ENCODE data around the gene RGS11.

The RGS11 gene

DNA sequence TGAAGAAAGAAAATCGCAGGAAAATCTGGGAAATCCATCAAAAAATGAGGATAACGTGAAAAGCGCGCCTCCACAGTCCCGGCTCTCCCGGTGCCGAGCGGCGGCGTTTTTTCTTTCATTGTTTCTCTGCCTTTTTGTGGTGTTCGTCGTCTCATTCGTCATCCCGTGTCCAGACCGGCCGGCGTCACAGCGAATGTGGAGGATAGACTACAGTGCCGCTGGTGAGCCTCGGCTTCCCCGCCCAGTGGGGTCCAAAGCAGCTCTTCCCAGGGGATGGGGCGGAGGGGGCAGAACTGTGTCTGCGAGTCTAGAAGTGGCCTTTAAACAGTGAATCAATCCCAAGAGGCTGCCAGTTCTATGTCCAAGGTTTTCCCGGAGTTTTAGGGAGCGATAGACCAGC lies 21.3 kb downstream of the RGS11 start:
- Histone ChIP-seq H3K27me3 (ENCODE audit: control insufficient read depth, low read length) (no peaks in the 10 kb centered on the region), H3K27ac (ENCODE audit: low read depth, low read length) (no peak overlapping the region), H3K9me2 (replicated peaks; ENCODE audit: control insufficient read depth, low read length) (no peaks in the 10 kb centered on the region), H3K4me2 (ENCODE audit: low read length) (no peak overlapping the region), H4K20me1 (ENCODE audit: control insufficient read depth, insufficient read depth, low read depth, low read length) (no peaks in the 10 kb centered on the region), H3K36me3 (ENCODE audit: control insufficient read depth, low read length) (peaks cover 5% of the 10 kb centered on the region; the same call in 1 of the 2 replicates), H3K79me2 (ENCODE audit: control insufficient read depth, low read length) (no peaks in the 10 kb centered on the region), H3K9me3 (ENCODE audit: control insufficient read depth, insufficient read depth, low read length) (no peaks in the 10 kb centered on the region), H3K4me1 (ENCODE audit: control insufficient read depth, low read length) (no peaks in the 10 kb centered on the region), H3F3A (ENCODE audit: control insufficient read depth, insufficient read depth) (no peaks in the 10 kb centered on the region), H3K4me3 (ENCODE audit: low read length) (no peak overlapping the region)
- TF ChIP-seq EZH2phosphoT487 (IDR thresholded peaks at IDR 0.05; ENCODE audit: borderline replicate concordance, low read length): no peak
- TF ChIP-seq, protein P1, sequence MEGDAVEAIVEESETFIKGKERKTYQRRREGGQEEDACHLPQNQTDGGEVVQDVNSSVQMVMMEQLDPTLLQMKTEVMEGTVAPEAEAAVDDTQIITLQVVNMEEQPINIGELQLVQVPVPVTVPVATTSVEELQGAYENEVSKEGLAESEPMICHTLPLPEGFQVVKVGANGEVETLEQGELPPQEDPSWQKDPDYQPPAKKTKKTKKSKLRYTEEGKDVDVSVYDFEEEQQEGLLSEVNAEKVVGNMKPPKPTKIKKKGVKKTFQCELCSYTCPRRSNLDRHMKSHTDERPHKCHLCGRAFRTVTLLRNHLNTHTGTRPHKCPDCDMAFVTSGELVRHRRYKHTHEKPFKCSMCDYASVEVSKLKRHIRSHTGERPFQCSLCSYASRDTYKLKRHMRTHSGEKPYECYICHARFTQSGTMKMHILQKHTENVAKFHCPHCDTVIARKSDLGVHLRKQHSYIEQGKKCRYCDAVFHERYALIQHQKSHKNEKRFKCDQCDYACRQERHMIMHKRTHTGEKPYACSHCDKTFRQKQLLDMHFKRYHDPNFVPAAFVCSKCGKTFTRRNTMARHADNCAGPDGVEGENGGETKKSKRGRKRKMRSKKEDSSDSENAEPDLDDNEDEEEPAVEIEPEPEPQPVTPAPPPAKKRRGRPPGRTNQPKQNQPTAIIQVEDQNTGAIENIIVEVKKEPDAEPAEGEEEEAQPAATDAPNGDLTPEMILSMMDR (IDR thresholded peaks at IDR 0.05; ENCODE audit: low read depth, low read length, poor library complexity, severe bottlenecking): no peak

DNA sequence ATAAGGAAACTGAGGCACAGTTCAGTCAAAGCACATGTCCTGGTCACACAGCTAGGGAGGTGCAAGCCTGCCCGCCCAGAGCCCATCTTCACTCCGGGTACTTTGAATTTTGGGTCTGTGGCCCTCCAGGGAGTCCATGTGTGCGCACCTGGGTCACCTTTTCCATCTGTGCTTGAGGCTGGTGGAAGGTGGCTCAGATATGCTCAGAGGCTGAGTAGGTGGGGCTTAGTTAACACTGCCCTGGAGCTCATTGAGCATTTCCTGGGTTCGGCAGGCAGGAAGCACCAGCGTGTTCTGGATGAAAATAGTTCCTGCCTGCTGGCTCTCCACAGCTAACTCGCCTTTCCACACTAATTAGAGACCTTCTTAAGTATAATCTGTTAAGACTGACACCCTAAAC lies 21.9 kb downstream of the RGS11 start:
- H4K20me1 ChIP-seq (ENCODE audit: control insufficient read depth, insufficient read depth, low read depth, low read length): no peaks in the 10 kb centered on the region
- TF ChIP-seq EZH2phosphoT487 (IDR thresholded peaks at IDR 0.05; ENCODE audit: borderline replicate concordance, low read length): no peak
- TF ChIP-seq, protein P1 (IDR thresholded peaks at IDR 0.05; ENCODE audit: low read depth, low read length, poor library complexity, severe bottlenecking): no peak
- H3K9me3 ChIP-seq (ENCODE audit: control insufficient read depth, insufficient read depth, low read length): no peaks in the 10 kb centered on the region
- H3K4me1 ChIP-seq (ENCODE audit: control insufficient read depth, low read length): no peaks in the 10 kb centered on the region
- H3K27ac ChIP-seq (ENCODE audit: low read depth, low read length): no peak overlapping the region
- no peaks in the 10 kb centered on the region for H3K79me2 ChIP-seq (ENCODE audit: control insufficient read depth, low read length)
- H3F3A ChIP-seq (ENCODE audit: control insufficient read depth, insufficient read depth): no peaks in the 10 kb centered on the region
- no peak overlapping the region for H3K4me2 ChIP-seq (ENCODE audit: low read length)
- H3K9me2 ChIP-seq (replicated peaks; ENCODE audit: control insufficient read depth, low read length): no peaks in the 10 kb centered on the region
- H3K27me3 ChIP-seq (ENCODE audit: control insufficient read depth, low read length): no peaks in the 10 kb centered on the region
- H3K36me3 ChIP-seq (ENCODE audit: control insufficient read depth, low read length): peaks cover 5% of the 10 kb centered on the region; the same call in 1 of the 2 replicates
- no peak overlapping the region for H3K4me3 ChIP-seq (ENCODE audit: low read length)

DNA sequence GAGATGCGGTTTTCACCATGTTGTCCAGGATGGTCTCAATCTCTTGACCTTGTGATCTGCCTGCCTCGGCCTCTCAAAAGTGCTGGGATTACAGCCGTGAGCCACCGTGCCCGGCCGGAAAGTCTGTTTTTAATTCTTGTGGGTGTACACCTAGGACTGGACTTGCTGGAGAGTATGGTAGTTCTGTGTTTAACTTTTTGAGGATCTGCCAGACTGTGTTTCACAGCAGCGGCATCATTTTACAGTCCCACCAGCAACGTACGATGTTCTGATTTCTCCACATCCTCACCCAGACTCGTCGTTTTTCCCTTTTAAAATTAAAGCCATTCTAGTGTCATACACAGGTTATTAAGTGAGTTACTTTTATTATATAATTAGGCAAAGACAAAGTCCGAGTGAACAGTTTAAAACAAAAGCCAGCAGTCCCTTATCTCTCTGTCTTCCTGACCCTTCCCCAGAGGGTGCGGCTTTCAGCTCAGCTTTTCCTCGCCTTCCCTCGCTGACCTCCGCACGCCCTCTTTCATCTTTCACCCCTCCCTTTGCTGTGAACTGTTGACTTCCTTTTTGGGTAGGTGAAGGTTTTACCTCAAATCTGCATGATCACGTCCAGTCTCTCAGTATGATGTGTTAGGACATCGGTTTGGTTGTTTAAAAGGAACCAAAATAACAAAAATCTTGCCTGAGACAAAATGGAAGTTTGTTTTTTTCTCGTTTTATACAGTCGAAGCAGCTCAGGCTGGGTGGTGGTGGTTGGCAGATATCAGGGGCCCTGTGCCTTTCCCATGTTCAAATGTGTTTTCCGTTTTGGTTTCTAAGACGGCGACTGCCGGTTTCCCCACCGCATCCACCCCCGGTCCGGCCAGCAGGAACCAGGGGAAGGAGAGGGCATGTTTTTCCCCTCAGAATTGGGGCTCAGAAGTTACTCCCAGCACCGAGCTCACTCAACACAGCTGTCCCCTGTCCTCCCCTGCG lies 23.1 kb downstream of the RGS11 start:
- H3K4me2 ChIP-seq (ENCODE audit: low read length): no peak overlapping the region
- H3F3A ChIP-seq (ENCODE audit: control insufficient read depth, insufficient read depth): no peaks in the 10 kb centered on the region
- H3K27ac ChIP-seq (ENCODE audit: low read depth, low read length): no peak overlapping the region
- H3K27me3 ChIP-seq (ENCODE audit: control insufficient read depth, low read length): no peaks in the 10 kb centered on the region
- H3K4me3 ChIP-seq (ENCODE audit: low read length): no peak overlapping the region
- no peaks in the 10 kb centered on the region for H3K4me1 ChIP-seq (ENCODE audit: control insufficient read depth, low read length)
- peaks cover 5% of the 10 kb centered on the region; the same call in 1 of the 2 replicates for H3K36me3 ChIP-seq (ENCODE audit: control insufficient read depth, low read length)
- no peaks in the 10 kb centered on the region for H3K79me2 ChIP-seq (ENCODE audit: control insufficient read depth, low read length)
- H3K9me2 ChIP-seq (replicated peaks; ENCODE audit: control insufficient read depth, low read length): no peaks in the 10 kb centered on the region
- H3K9me3 ChIP-seq (ENCODE audit: control insufficient read depth, insufficient read depth, low read length): no peaks in the 10 kb centered on the region
- no peaks in the 10 kb centered on the region for H4K20me1 ChIP-seq (ENCODE audit: control insufficient read depth, insufficient read depth, low read depth, low read length)
- no peak for TF ChIP-seq EZH2phosphoT487 (IDR thresholded peaks at IDR 0.05; ENCODE audit: borderline replicate concordance, low read length)

DNA sequence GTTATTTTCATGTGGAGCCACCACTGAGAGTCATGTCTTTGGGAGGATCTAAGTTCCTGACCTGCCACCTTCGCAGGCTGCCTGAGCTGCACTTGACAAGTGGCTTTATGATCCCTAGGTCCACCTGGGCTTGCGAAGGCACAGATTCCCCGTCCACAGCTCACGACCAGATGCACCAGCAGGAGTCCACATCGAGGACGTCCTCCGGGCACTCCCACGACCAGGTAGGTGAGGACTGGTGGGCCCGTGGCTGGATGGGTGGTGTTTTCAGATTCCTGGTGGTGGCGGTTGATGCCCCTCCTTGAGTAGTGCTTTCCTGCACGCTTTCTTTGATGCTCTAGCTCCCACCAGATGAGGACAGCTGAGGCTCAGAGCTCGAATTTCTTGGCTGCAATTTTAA lies 26.3 kb downstream of the RGS11 start:
- TF ChIP-seq, protein P1 (IDR thresholded peaks at IDR 0.05; ENCODE audit: low read depth, low read length, poor library complexity, severe bottlenecking): no peak
- TF ChIP-seq EZH2phosphoT487 (IDR thresholded peaks at IDR 0.05; ENCODE audit: borderline replicate concordance, low read length): no peak
- H4K20me1 ChIP-seq (ENCODE audit: control insufficient read depth, insufficient read depth, low read depth, low read length): no peaks in the 10 kb centered on the region

More for the DNA sequence above, 26.3 kb downstream of the RGS11 start:
- no peak overlapping the region for H3K4me3 ChIP-seq (ENCODE audit: low read length)
- H3K4me1 ChIP-seq (ENCODE audit: control insufficient read depth, low read length): no peaks in the 10 kb centered on the region
- H3K79me2 ChIP-seq (ENCODE audit: control insufficient read depth, low read length): no peaks in the 10 kb centered on the region
- H3K9me2 ChIP-seq (replicated peaks; ENCODE audit: control insufficient read depth, low read length): no peaks in the 10 kb centered on the region
- peaks cover 5% of the 10 kb centered on the region; the same call in 1 of the 2 replicates for H3K36me3 ChIP-seq (ENCODE audit: control insufficient read depth, low read length)
- no peak overlapping the region for H3K27ac ChIP-seq (ENCODE audit: low read depth, low read length)
- H3F3A ChIP-seq (ENCODE audit: control insufficient read depth, insufficient read depth): no peaks in the 10 kb centered on the region
- no peak overlapping the region for H3K4me2 ChIP-seq (ENCODE audit: low read length)
- H3K27me3 ChIP-seq (ENCODE audit: control insufficient read depth, low read length): no peaks in the 10 kb centered on the region
- no peaks in the 10 kb centered on the region for H3K9me3 ChIP-seq (ENCODE audit: control insufficient read depth, insufficient read depth, low read length)

Data from DOHH2 (cell line).